Measurements from ENCODE around the gene PAQR8.

Gene PAQR8

GRCh38 chr6:52361945-52362442, at the start of gene PAQR8:
Gene PAQR8 (plus strand): TSS chr6:52362151. CDS start chr6:52403214, 41,063 bp downstream.
- DNase-seq: peak; percentile 40 to 93 (median 87)
- intact Hi-C loops (cut with DNase I): loop anchor here (2.0 to 5.0 kb wide), 2 partner anchors 40 to 77 kb away; partner anchors contain the start of gene MCM3

- peak in 1 of 42 donors; percentile 48 for DNase-seq
- intact Hi-C loops (cut with DNase I): no loop called here
These were observed 49.5 kb upstream of the PAQR8 start for GRCh38 chr6:52312461-52312860.

- intact Hi-C loops (cut with DNase I): no loop called here
- DNase-seq: no peak
These were observed 47.2 kb upstream of the PAQR8 start for GRCh38 chr6:52314752-52315151.

DNA sequence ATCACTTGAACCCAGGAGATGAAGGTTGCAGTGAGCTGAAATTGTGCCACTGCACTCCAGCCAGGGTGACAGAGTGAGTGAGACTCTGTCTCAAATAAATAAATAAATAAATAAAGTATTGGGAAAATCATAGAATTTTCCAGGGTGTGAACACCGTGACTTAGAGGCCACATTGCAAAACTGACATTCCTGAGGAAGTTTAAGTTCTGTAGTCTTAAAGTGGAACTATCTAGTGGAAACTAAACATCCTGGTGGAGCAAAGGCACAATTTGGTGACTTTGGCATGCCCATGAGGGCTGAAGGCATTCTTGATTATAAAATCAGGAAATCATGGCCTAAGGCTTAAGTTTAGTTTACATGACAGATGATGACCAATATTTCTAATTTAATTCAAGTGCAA, 44.7 kb upstream of the PAQR8 start:
- intact Hi-C loops (cut with DNase I): no loop called here
- no peak for DNase-seq

- DNase-seq: no peak
These were observed 43.9 kb upstream of the PAQR8 start for GRCh38 chr6:52317841-52318581.

DNA sequence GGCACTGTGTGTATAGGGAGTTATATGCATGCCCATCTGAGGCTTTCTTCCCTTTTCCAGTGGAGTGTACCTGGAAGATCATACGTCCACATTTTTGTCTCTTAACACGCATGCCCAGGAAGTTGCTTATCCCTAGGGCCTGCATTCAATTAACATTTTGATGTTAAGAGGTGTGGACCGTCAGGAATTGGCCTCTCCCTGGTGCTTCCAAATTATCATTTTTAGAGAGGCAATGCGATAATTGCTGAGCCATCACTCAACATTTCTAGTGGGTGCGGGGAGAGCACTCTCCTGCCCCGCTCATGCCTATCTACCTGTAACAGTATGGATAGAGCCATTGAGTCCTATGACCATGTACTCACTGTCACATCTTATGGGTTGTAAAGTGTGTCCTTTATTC, 37.8 kb upstream of the PAQR8 start:
- intact Hi-C loops (cut with DNase I): no loop called here
- DNase-seq: no peak

More at GRCh38 chr6:52317841-52318581, 43.9 kb upstream of the PAQR8 start:
- intact Hi-C loops (cut with DNase I): no loop called here

DNA sequence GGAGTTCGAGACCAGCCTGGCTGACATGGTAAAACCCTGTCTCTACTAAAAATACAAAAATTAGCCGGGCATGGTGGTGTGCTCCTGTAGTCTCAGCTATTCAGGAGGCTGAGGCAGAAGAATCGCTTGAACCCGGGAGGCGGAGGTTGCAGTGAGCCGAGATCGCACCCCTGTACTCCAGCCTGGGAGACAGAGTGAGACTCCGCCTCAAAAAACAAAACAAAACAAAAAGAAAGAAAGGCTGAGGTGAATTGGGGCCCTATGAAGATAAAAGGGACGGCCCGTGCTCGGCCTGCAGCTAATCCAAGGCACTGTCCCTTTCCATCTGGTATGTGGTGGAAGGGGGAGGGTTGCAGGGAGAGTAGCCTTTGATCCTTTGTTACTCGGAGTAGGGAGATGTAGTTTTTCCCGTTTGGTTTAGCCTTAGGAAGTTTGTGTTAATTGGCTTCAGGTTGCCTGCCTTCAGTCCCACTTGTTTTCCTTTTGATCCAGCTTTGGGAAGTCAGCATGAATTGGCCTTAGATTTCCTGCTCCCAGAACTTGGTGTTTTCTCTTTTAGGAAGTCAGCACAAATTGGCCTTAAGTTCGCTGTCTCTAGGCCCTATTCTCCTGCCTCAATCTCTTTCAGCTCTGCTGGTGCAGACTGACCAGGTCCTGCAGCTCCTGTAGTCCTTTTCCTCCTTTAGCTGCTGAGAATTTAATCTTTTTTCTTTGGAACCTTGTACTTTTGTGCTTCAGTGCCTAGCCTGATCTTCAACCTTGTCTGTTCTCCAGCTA, 36.1 kb upstream of the PAQR8 start:
- DNase-seq: no peak
- intact Hi-C loops (cut with DNase I): no loop called here

DNA sequence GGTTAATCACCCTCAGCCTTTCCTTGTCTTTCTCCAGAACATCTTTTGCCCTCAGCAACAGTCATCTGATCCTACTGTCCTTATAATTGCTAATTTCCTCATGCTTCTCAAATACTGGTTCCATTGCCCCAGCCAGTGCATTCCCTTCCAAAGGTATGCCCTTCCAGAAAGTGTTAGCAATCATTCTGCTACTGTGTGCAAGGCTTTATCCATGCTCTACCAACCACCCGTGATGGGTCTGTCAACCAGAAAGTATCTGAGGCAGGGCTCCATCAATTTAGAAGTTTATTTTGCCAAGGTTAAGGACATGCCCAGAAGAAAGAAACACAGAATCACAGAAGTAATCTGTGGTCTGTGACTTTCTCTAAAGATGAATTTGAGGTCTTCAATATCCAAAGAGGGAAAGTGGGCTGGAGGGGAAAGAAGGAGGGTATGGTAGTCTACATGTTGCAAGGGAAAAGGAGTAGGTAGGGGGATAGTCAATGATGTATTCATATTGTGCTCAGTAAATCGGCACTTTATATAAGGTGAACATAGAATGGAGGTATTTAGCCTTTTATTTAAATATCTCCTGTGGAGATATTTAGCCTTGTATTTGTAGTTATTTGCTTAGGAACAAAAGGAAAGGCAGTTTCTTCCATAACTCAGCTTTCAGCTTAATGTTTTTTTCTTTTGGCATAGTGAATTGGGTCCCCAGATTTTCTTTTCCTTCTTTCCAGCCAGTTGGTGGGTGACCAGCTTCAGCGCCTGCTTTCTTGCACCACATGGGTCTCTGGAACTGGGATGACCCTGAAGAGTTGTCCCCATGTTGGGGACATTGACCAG, 35.2 kb upstream of the PAQR8 start:
- intact Hi-C loops (cut with DNase I): no loop called here
- DNase-seq: no peak

GRCh38 chr6:52328303-52328662, 33.7 kb upstream of the PAQR8 start:
- intact Hi-C loops (cut with DNase I): no loop called here
- DNase-seq: no peak

- DNase-seq: no peak
- intact Hi-C loops (cut with DNase I): no loop called here
These were observed 33.2 kb upstream of the PAQR8 start for GRCh38 chr6:52328729-52329128.

DNA sequence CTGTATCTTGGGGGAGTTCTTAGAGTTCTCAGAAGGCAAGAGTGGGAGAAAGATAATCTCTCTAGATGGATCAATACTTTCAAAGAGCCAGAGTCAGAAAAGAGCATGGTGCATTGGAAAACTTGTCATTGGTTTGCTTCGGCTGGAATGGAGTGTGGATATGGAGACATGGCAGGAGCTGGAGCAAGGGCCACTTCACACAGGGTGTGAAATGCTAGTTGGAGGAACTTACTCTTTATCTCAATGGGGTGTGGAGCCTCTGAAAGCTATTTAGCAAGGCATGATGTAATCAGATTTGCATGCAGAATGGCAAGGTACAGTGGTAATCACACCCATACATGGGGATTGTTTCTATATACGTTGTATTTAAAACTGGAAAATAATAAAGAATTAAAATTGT, 31.5 kb upstream of the PAQR8 start:
- DNase-seq: no peak
- intact Hi-C loops (cut with DNase I): no loop called here

DNA sequence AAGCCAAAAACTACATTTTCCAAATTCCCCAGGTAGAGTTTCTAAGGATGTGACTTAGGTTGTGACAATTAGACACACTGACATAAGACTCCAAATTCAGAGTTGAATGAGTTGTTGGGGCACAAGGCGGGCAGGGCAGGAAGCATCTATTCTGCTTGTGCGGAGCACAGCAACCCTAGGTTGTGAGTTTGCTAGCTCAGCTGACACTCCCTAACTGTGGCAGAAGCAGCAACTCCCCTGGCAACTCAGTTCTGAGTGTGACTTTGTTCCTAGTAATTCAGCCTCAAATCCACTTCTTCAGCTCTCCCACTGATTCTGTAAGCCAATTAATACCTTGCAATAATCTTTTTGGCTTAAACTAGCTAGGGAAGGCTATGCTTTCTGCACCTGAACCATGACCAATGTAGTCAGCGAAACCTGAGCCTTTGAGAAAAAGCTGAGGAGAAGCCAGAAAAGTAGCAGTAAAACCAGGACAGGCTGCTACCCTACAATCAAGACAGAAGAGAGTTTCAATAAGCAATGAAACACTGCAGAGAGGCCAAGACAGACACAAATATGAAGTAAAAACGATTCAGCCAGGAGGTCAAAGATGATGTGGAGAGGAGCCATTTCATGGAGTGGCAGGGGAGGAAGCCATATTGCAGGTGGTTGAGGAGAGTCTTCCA, 30.0 kb upstream of the PAQR8 start:
- no peak for DNase-seq
- intact Hi-C loops (cut with DNase I): no loop called here

- intact Hi-C loops (cut with DNase I): no loop called here
- DNase-seq: no peak
These were observed 28.1 kb upstream of the PAQR8 start for GRCh38 chr6:52333840-52334200.

DNA sequence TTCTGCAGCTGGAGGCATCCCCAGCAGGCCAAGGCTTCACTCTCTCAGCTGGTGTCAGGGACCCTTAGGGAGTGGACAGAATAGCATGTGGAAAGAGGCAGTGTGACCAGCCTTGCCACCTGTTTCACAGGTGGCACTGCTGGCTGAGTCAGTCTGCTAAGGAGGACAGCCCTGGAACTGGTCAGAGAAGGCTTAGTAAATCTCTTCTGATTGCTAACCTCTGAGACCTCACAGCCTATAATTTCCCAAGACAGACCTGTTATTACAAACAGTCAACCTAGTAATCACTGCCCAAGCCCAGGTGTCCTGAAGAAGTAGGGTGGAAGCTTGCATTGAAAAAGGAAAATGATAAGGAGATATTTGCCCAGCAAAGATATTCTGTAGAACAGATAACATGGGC, 26.4 kb upstream of the PAQR8 start:
- intact Hi-C loops (cut with DNase I): no loop called here
- no peak for DNase-seq

GRCh38 chr6:52336919-52337561, 24.9 kb upstream of the PAQR8 start:
- DNase-seq: no peak
- intact Hi-C loops (cut with DNase I): no loop called here

GRCh38 chr6:52337633-52338290, 24.2 kb upstream of the PAQR8 start:
- DNase-seq: peak in 1 of 42 donors; percentile 58
- intact Hi-C loops (cut with DNase I): no loop called here

GRCh38 chr6:52340603-52340880, 21.4 kb upstream of the PAQR8 start:
- intact Hi-C loops (cut with DNase I): no loop called here
- no peak for DNase-seq

DNA sequence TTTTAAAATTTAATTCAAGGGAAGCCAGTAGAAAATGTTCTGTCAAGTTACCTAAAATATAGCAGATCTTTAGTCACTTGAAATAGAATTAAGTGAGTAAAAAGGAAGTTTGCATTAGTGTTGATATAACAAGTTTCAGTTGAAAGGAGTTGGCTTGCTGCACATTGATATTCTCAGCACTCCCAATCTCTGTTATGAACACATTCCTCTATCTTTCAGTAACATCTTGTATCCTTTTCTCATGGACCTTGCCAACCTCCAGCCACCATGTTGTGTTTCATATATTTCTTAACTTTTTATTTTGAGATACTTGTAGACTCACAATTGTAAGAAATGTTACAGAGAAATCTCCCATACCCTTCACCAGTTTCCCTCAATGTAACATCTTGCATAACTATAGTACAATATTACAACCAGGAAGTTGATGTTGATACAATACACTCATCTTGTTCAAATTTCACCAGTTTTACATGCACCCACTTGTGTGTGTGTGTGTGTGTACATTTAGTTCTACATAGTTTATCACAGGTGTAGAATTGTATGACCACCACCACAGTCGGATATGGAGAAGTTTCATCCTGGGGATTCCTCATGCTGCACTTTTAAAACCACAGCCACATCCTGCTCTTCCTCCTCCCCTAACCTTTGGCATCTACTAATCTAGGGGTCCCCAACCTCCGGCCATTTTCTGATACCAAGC, 20.2 kb upstream of the PAQR8 start:
- intact Hi-C loops (cut with DNase I): no loop called here
- no peak for DNase-seq
